Common myeloid progenitor, CD34-positive (primary cell): ENCODE measurements around the gene APPL1.

ENCODE experiments used
- CTCF ChIA-PET: fragments of 350-600 bp; sonication (Branson Sonifier 250); formaldehyde crosslinking; loops from one replicate; lab custom pipeline; 2021; ENCODE audit warnings: antibody characterized with exemption; lab: Charles Lee
- POLR2A ChIA-PET: fragments of 350-600 bp; sonication (Branson Sonifier 250); formaldehyde crosslinking; loops from one replicate; lab custom pipeline; 2021; ENCODE audit warnings: antibody characterized with exemption; lab: Charles Lee
- DNase-seq, 3 donors: peaks; one replicate each; pipeline versions ENCODE4 v3.0.0 to v3.0.0-alpha.2; 2013
- H3K27ac ChIP-seq, 2 experiments: 1 replicate in 1 of 2; 2 replicates in 1 of 2; pipeline ENCODE4 v1.7.0; 2013; ENCODE audit warnings: inconsistent platforms in 2 of 2, low read length in 2 of 2, mild to moderate bottlenecking in 2 of 2, low read depth in 1 of 2, moderate library complexity in 1 of 2; ENCODE audit not compliant: severe bottlenecking in 2 of 2, insufficient read depth in 1 of 2, poor library complexity in 1 of 2
- H3K27me3 ChIP-seq, 5 experiments: replicated peaks in 2 of 5; 1 replicate in 3 of 5; 2 replicates in 2 of 5; pipeline versions ENCODE4 v1.6.1 to v1.7.0; 2013; ENCODE audit warnings: low read length in 4 of 5, mild to moderate bottlenecking in 2 of 5, moderate library complexity in 2 of 5, inconsistent platforms in 1 of 5; ENCODE audit not compliant: insufficient read depth in 5 of 5, control insufficient read depth in 4 of 5
- H3K36me3 ChIP-seq, 4 experiments: 1 replicate in 2 of 4; 2 replicates in 2 of 4; pipeline versions ENCODE4 v1.6.1 to v1.7.0; 2013; ENCODE audit warnings: low read length in 3 of 4, control low read depth in 1 of 4, mild to moderate bottlenecking in 1 of 4; ENCODE audit not compliant: control insufficient read depth in 4 of 4, insufficient read depth in 4 of 4
- H3K4me1 ChIP-seq, 4 experiments: 1 replicate in 3 of 4; 2 replicates in 1 of 4; pipeline versions ENCODE4 v1.6.1 to v1.7.1; 2013; ENCODE audit warnings: low read length in 3 of 4, mild to moderate bottlenecking in 3 of 4, control low read depth in 1 of 4, inconsistent platforms in 1 of 4, moderate library complexity in 1 of 4; ENCODE audit not compliant: control insufficient read depth in 4 of 4, insufficient read depth in 4 of 4; ENCODE audit errors: control extremely low read depth in 1 of 4
- H3K4me3 ChIP-seq, 7 experiments: 1 replicate in 4 of 7; 2 replicates in 3 of 7; pipeline versions ENCODE4 v1.5.1 to v1.7.0; 2013; ENCODE audit warnings: mild to moderate bottlenecking in 7 of 7, low read length in 6 of 7, moderate library complexity in 6 of 7, inconsistent platforms in 2 of 7, low read depth in 2 of 7, control low read depth in 1 of 7; ENCODE audit not compliant: insufficient read depth in 4 of 7, control insufficient read depth in 1 of 7; ENCODE audit errors: extremely low read depth in 1 of 7
- H3K9me3 ChIP-seq, 5 experiments: 1 replicate in 4 of 5; 2 replicates in 1 of 5; pipeline versions ENCODE4 v1.6.1 to v1.7.1; 2013; ENCODE audit warnings: low read length in 4 of 5, mild to moderate bottlenecking in 2 of 5, inconsistent platforms in 1 of 5, low read depth in 1 of 5, moderate library complexity in 1 of 5; ENCODE audit not compliant: control insufficient read depth in 4 of 5, insufficient read depth in 2 of 5; ENCODE audit errors: control extremely low read depth in 1 of 5
- WGBS: methylation state at CpG from one replicate; pipeline ENCODE4 v1.1.5; 2013; ENCODE audit not compliant: insufficient coverage; 5-methylcytosine and 5-hydroxymethylcytosine counted together

APPL1 gene

DNA sequence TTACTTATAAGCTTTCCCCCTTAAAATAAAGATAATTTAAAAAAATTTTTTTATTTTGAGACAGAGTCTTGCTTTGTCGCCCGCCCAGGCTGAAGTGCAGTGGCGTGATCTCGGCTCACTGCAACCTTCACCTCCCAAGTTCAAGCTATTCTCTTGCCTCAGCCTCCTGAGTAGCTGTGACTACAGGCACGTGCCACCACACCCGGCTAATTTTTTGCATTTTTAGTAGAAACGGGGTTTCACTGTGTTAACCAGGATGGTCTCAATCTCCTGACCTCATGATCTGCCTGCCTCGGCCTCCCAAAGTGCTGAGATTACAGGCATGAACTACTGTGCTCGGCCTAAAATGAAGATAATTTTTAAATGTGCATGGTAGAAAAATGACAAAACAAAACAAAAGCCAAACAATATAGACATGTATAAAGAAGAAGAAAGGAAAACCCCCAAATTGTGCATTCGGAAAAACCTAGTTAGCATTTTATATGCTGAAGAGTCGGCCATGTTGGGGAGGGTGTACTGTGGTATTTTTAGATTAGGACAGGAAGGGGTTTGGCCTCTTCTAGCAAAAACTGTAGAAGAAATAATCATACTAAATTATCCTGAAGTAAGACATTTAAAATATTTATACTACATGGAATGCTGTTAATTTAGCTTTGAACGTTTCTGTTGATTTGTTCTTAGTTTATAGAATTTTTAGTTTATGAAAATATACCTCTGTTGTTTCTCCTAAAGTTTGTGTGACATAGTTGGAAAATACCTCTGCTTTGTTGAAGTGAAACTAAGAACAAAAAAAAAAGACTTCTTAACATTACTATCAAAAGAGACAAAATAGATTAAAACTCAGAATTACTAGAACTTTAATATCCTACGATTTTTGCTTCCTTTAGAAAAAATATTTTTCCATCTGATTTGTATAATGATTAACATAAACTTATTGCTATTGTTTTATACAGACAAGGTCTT lies 7.4 kb downstream of the APPL1 start:
- CTCF ChIA-PET, result interaction anchor here (1.1 kb wide), 1 partner anchor 12 kb away, joined by 4 read pairs; no protein-coding TSS in a partner anchor
- no peak overlapping the region for H3K27ac ChIP-seq

DNA sequence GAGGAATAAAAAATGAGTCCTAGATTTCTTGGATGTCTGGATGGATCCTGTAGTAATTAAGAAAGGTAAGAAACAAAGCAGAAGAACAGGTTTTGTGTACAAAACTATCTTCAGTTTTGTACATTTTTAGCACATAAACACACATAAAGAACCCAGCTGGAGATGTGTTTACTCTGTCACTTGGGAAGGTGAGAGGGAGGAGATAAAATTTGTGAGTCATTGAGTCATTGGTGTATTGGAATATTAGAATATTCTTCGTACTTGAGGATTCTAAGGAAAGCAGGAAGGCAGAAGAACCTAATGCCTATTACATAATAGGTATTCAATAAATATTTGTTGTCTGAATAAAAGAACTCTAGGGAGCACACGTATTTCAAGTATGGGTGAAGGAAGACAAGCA lies 17.4 kb downstream of the APPL1 start:
- Histone ChIP-seq H3K36me3 (peaks cover 25 to 92% (median 57%) of the 10 kb centered on the region in 4 experiments), H3K27me3 (no peaks in the 10 kb centered on the region), H3K4me1 (no peaks in the 10 kb centered on the region), H3K4me3 (no peak overlapping the region), H3K27ac (no peak overlapping the region), H3K9me3 (no peaks in the 10 kb centered on the region)
- no peak for DNase-seq
- CTCF ChIA-PET, result interaction anchor here (0.7 kb wide), 1 partner anchor 425 kb away, joined by 3 read pairs; no protein-coding TSS in a partner anchor
- POLR2A ChIA-PET, result no interaction called here
- no CpG with 5 or more reads among the region's 2 CpGs for whole genome bisulfite sequencing

More for the DNA sequence above, 7.4 kb downstream of the APPL1 start:
- no peaks in the 10 kb centered on the region for H3K9me3 ChIP-seq
- POLR2A ChIA-PET, result no interaction called here
- H3K27me3 ChIP-seq, result no peaks in the 10 kb centered on the region
- peaks cover 0 to 11% (median 1%) of the 10 kb centered on the region in 4 experiments for H3K4me1 ChIP-seq
- H3K36me3 ChIP-seq, result peaks cover 5 to 18% (median 16%) of the 10 kb centered on the region in 4 experiments
- no peak overlapping the region for H3K4me3 ChIP-seq
- 94% methylated on average over 5 of the region's 13 CpGs for WGBS
- DNase-seq, result peak in 2 of 3 donors; percentile 31 to 48

DNA sequence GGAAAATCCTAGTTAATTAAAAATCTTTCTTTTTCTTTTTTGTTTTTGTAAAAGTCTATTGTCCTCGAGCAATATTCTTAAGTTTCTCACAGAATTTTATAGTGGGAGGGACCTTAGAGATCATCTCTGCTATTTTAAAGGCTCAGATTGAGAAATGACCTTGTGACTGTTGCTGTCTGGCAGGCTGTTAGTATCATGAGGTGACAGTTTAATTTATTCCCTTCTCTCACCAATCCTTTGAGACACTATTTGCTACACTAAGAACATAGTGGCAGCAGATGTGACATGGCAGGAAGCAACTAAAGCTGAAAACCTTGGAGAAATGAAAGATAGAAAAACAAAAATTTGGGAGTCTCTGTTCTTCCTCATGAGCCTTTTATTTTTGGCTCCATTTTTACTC lies 24.9 kb downstream of the APPL1 start:
- ChIA-PET POLR2A (no interaction called here), CTCF (no interaction called here)
- no peak for DNase-seq
- no peaks in the 10 kb centered on the region for H3K9me3 ChIP-seq
- H3K4me3 ChIP-seq, result no peak overlapping the region
- peaks cover 14 to 65% (median 39%) of the 10 kb centered on the region in 4 experiments for H3K36me3 ChIP-seq
- H3K4me1 ChIP-seq, result no peaks in the 10 kb centered on the region
- H3K27me3 ChIP-seq, result no peaks in the 10 kb centered on the region
- 100% methylated on average over 1 of the region's 1 CpG for WGBS
- no peak overlapping the region for H3K27ac ChIP-seq

DNA sequence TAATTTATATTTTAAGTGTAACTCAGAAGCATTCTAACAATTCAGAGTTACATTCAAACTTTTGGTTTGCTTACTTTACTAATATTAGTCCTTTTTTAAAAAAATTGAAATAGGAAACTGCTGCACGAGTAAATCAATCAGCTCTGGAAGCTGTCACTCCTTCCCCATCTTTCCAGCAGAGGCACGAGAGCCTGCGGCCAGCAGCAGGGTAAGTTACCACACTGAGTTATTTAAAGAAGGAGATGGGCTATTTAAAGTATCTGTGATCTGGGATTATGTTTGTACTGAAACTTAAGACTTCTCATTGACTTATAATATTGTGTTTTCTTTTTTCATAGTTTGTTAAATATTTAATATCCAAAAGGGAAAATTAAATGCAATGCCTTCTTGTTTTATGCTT lies 29.3 kb downstream of the APPL1 start:
- Histone ChIP-seq H3K4me3 (no peak overlapping the region), H3K9me3 (peaks cover under 1 to 6% (median 4%) of the 10 kb centered on the region in 5 experiments), H3K4me1 (no peaks in the 10 kb centered on the region), H3K36me3 (peaks cover 32 to 72% (median 50%) of the 10 kb centered on the region in 4 experiments), H3K27ac (no peak overlapping the region), H3K27me3 (no peaks in the 10 kb centered on the region)
- ChIA-PET POLR2A (interaction anchor here (0.6 to 0.7 kb wide), 3 partner anchors 32 to 498 kb away, joined by 3 read pairs; no protein-coding TSS in a partner anchor), CTCF (no interaction called here)
- no peak for DNase-seq
- 100% methylated on average over 1 of the region's 3 CpGs for WGBS

DNA sequence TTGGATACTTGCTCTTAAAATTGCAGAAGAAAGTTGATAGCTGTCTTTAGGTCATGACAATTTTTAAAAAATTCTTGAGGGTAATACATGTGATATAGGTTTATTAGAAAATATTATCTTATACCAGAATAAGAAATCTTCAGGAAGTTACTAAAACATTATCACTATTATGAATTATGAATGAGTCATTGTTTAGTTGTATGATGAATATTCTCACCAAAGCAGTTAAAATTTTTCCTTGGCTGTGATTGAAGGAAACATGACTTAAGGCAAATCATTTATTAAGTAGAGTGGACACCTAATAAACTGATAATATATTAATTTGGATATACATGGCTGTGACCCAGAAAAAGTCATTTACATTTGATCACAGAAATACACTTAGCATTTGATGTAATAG lies 30.1 kb downstream of the APPL1 start:
- no peak overlapping the region for H3K4me3 ChIP-seq
- POLR2A ChIA-PET, result interaction anchor here (0.7 kb wide), 1 partner anchor 37 kb away, joined by 3 read pairs; no protein-coding TSS in a partner anchor
- H3K4me1 ChIP-seq, result no peaks in the 10 kb centered on the region
- H3K27me3 ChIP-seq, result no peaks in the 10 kb centered on the region
- H3K27ac ChIP-seq, result no peak overlapping the region
- no peak for DNase-seq
- H3K36me3 ChIP-seq, result peaks cover 30 to 74% (median 48%) of the 10 kb centered on the region in 4 experiments
- H3K9me3 ChIP-seq, result peaks cover 2 to 6% (median 4%) of the 10 kb centered on the region in 5 experiments
- CTCF ChIA-PET, result no interaction called here

DNA sequence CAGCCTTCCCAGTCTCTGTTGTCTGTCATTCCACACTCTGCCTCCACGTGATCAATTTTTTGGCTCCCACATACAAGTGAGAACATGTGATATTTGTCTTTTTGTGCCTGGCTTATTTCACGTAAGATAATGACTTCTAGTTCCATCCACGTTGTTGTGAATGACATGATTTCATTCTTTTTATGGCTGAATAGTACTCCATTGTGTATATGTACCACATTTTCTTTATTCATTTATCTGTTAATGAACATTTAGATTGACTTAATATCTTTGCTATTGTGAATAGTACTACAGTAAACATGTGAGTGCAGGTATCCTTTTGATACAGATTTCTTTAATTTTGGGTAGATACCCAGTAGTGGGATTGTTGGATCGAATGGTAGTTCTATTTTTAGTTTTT lies 33.6 kb downstream of the APPL1 start:
- CTCF ChIA-PET, result interaction anchor here (1.1 kb wide), 1 partner anchor 23 kb away, joined by 3 read pairs; no protein-coding TSS in a partner anchor
- peaks cover 31 to 91% (median 45%) of the 10 kb centered on the region in 4 experiments for H3K36me3 ChIP-seq
- H3K27me3 ChIP-seq, result no peaks in the 10 kb centered on the region
- WGBS, result 100% methylated on average over 1 of the region's 4 CpGs
- H3K27ac ChIP-seq, result no peak overlapping the region
- no peak for DNase-seq
- POLR2A ChIA-PET, result no interaction called here
- no peak overlapping the region for H3K4me3 ChIP-seq
- H3K9me3 ChIP-seq, result peaks cover 2 to 19% (median 5%) of the 10 kb centered on the region in 5 experiments
- no peaks in the 10 kb centered on the region for H3K4me1 ChIP-seq

DNA sequence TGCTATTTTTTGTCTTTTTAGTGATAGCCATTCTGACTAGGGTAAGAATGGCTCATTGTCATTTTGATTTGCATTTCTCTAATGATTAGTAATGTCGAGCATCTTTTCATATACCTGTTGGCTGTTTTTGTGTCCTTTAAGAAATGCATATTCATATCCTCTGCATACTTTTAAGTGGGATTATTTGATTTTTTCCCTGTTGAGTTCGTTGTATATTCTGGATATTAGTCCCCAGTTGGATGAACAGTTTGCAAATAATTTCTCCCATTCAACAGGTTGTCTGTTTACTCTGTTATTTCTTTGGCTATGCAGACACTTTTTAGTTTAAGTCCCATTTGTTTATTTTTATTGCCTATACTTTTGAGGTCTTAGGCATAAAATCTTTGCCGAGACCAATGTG lies 34.4 kb downstream of the APPL1 start:
- no peak for DNase-seq
- Histone ChIP-seq H3K4me1 (no peaks in the 10 kb centered on the region), H3K9me3 (peaks cover 2 to 19% (median 5%) of the 10 kb centered on the region in 5 experiments), H3K27ac (no peak overlapping the region), H3K27me3 (no peaks in the 10 kb centered on the region), H3K4me3 (no peak overlapping the region), H3K36me3 (peaks cover 37 to 96% (median 49%) of the 10 kb centered on the region in 4 experiments)
- no CpG with 5 or more reads among the region's 3 CpGs for WGBS
- ChIA-PET POLR2A (no interaction called here), CTCF (no interaction called here)
